ENCODE measurements around the gene MXD1.
"Not testable (repeated sequence)": the region's sequence is repeated elsewhere in the genome, so short reads cannot be mapped to it uniquely, and the experiment has no call there.

Gene MXD1

DNA sequence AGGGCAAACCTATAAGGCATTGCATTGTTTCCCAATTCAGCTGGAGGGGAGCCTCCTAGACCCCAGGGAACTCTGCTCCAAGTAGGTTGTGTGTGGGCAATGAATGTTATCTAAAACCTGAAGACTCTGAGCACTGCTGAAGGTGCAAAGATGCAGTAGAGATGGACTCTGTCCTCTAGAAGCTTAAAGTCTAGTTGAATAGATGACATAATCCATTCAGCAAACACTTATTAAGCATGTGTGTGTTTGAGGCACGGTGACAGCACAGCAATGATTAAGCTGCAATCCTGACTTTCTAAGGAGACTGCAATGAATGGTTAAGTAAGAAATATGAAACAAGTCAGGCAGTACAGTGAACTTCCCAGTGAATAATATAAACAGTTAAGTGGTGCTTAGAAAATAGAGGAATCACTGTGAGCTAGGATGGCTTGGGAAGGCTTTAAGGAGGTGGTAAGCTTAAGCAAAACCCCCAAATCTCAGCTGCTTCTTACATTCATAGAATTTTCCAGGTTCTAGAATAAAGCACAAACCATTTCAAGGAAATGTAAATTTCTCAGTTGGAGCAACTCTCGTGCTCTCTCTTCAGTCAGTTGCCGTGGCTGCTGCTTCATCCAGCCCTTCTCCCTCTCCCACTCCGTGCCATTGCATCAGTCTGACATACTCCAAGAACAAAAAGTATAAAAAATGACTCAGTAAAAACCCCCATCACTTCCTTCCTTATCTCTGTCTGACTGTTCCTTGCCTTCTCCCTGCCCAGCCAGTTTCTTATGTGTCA, 19.1 kb downstream of the MXD1 start:
- DNase-seq = no peak

- DNase-seq = no peak
These were observed 19.7 kb downstream of the MXD1 start for GRCh38 chr2:69934614-69934908.

GRCh38 chr2:69935011-69935410, 20.1 kb downstream of the MXD1 start:
- no peak for DNase-seq

- DNase-seq = no peak
These were observed 22.0 kb downstream of the MXD1 start for GRCh38 chr2:69936906-69937305.

DNA sequence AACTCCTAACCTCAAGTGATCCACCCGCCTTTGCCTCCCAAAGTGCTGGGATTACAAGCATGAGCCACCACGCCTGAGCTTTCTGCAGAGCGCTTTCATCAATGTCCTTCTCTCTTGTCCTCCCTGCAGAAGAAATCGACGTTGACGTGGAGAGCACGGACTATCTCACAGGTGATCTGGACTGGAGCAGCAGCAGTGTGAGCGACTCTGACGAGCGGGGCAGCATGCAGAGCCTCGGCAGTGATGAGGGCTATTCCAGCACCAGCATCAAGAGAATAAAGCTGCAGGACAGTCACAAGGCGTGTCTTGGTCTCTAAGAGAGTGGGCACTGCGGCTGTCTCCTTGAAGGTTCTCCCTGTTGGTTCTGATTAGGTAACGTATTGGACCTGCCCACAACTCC, 23.1 kb downstream of the MXD1 start:
- no peak for DNase-seq

GRCh38 chr2:69939722-69940121, 24.8 kb downstream of the MXD1 start:
- DNase-seq = no peak

- DNase-seq = no peak
These were observed 25.8 kb downstream of the MXD1 start for GRCh38 chr2:69940691-69941090.

DNA sequence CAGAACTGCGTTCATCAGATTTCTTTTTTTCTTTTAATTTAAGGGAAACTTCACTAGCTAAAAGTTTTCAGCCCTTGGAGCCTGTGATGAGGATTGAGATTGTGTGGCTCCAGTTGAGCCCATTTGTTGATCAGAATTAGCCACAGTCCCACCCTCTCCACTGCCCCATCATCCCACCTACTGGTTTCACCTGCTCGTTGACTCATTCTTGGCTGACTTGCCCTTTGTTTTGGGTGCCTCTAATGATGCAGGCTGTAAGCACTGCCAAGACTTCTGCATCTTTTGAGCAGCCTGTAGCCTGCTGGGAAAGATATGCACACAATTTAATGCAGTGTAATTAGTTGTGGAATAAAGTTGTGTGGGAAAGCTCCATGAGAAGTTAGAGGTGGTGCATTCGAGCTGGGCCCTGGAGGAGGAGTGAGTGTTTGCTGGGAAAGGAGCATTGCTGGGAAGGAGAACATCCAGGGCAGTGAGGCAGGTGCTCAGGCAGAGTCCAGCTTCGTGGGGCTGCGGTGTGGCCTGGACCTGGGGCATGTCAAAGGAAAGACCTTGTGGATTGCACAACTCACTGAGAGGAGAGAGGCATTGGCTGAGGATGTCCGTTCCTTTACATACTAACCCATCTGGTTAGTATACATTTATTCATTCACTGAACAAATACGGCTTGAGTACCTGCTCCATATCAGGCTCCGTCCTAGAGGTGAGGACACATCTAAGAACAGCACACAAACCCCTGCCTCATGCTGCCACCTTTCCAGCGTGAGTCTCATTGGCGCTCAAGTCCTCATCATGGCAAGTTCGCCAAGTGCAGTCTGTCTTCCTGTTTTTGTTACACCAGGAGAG, 28.3 kb downstream of the MXD1 start:
- DNase-seq = no peak

DNA sequence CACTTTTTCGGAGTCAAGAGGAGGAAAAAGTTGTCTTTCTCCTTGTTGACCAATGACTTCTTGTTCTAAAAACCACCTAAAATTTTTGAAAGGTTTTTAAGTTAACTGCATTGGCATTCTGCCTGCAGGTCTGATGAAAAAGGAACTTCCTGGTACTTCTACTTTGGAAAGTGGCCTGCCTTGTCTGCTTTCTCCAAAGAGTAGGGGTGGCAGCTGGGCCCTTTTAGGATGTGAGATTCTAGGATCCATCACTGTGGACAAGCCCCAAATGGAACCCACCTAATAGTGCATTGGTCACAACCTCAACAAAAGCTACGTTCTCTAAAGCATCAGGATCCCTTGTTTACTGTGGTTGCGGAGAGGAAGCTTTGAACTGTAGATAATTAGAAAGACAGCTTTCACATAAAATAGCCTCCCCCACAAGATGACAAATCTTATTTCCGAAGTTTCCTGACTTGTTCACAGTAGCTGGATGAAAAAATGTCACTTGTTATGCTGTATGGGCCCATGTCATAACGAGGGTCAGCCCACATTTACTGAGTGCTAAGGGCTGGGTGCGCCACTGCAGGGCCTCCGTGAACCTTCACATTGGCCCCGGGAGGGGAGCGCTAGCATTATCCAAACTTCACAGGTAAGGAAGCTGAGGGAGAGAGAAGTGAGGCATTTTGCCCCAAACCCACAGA, 29.1 kb downstream of the MXD1 start:
- DNase-seq = no peak

DNA sequence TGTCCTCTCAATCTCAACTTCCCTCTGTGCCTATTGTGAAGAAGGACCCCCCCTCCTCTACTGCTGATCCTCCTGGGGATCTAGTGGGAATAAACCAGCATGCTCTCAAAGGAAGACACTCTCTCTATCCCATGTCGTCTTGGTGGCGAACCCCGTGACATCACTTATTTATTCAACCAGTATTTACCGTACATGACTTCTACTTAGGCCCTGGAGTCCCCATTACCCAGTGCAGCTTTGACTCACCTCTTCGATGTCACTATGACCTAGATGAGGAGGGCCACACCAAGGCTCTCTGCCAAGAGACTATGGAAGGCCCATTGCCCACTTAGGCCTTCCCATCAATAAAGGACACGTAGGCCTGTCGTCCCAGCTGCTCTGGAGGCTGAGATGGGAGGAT, 29.8 kb downstream of the MXD1 start:
- no peak for DNase-seq

DNA sequence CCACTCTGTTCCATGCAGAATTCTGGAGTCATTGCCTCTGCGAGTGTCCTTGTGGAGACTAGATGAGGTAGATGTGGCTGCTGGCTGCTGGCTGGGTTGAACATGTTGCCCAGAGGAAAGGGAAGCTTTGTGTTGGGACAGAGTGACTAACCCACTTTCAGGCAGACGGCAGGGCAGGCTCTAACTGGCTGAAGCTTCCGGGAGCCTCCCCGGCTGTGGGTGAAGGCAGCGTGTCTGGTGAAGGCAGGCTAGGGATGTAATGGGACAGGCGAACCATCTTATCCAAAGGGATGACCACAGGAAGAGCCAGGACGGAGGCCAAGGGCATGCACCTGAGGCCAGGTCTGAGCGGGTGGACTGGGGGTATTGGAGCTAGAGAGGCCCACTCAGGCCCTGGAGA, 30.5 kb downstream of the MXD1 start:
- no peak for DNase-seq

- no peak for DNase-seq
These were observed 31.0 kb downstream of the MXD1 start for GRCh38 chr2:69945941-69946340.

DNA sequence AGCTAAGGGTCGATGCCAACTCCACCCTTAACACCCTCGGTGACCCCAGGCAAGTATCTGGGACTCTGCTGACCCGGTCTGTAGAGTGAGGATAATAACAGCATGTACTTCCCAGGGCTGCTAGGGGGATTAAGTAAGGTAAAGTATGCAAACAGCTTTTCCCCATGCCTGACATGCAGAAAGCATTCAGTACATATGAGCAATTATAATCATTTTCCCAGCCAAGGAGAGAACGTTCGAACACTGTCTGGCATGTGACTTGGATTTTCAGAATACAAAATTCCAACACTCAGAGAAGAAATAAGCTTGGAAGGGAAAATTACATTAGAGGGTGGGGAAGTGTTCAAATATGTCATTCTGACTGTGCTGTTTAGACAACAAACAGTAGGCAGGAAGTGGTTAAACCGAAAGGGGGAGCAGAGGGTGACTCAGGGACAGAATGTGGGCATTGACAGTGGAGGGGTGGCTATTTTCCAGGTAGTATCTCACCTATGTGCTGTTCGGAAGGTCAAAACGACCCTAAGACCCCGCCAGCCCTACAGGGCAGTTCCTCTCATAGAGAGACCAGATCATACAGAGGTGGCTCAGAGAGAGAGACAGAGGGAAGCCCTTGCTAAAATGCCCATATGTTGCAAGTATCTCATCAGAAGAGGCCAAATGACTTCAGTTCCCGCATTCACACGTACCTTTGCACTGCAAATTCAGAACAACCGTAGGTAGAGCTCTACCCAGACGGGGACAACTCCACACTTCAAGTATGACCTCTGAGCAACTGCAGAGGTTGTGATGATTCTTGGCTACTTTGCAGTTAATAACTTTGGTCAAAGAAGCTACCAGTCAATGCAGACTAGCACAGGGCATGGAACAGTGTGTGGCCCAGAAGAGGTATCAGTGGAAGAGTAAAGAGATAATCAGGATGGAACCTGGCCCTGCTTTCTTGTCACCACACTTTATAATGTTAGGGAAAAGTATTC, 31.7 kb downstream of the MXD1 start:
- no peak for DNase-seq

GRCh38 chr2:69947325-69947931, 32.5 kb downstream of the MXD1 start:
- DNase-seq = no peak

DNA sequence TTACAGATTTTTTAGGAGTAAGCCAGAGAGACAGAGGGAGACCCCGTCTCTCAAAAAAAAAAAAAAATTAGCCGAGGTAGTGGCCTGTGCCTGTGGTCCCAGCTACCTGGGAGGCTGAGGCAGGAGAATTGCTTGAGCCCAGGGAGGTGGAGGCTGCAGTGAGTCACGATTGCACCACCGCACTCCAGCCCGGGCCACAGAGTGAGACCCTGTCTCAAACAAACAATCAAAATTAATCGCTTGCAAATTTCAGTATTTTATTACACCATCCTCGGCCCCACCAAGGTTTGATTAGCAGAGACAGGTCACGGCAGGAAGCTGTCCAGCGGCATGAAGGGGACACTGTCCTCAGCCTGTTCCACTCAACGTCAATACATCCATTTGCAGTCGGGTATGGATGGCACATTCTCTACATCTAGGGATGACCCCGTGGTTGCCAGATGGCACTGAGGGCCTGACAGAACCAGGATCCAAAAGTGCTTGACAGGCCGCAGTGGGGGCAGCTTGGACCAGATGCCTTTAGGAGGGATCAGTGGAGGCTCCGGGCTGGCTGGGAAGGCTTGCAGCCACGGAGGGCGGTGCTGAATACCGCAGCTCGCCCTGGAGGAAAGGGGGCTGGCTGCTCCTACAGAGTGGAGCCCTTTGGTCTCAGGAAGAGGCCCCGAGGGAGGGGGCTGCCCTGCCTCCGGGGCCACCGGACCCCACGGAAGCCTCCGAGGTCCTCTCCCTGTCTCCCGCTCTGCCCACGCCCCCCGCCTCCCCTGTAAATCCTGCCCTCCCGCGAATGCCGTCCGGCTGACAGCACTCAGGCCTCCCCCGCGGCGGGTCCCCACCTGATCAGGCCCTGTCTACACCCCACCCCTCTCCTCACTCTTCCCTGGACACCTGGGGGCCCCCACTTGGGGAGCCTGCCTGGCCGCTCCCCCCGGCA, 33.4 kb downstream of the MXD1 start:
- DNase-seq = peak in 1 of 2 experiments; percentile 16

- DNase-seq = no peak
These were observed 34.2 kb downstream of the MXD1 start for GRCh38 chr2:69948963-69949645.

- no peak for DNase-seq
These were observed 35.3 kb downstream of the MXD1 start for GRCh38 chr2:69950241-69950640.

DNA sequence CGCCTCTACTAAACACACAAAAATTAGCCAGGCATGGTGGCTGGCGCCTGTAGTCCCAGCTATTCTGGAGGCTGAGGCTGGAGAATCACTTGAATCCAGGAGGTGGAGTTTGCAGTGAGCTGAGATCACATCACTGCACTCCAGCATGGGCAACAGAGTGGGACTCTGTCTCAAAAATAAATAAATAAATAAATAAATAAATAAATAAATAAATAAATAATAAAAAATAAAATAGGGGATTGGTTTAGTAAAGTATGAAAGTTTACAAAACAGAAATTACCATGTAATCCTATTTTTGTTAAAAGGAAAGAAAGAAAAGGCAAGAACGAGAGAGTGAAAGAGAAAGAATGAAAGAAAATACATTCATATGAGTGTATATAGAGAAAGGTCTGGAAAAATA, 35.8 kb downstream of the MXD1 start:
- not testable (repeated sequence) for DNase-seq

GRCh38 chr2:69952336-69953115, 37.6 kb downstream of the MXD1 start:
- no peak for DNase-seq

DNA sequence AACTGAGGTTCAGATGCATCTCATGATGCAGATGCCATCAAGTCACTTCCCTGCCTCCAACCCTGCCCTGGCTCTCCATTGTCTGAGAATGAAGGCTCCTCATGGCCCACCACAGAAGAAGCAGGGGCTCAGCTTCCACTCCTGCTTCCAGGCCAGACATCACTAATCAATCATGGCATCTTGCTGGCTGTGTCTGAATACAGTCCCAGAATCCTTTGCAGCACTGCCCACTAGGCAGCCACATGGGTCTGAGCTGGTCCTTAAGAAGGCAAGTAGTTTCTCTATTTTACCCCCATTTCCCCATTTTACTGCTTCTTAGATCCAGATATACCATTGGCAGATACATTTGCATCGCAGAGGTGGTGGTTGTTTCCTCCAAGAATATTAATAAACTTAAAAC, 39.2 kb downstream of the MXD1 start:
- DNase-seq = no peak
